Endothelial cell of umbilical vein (primary cell): ENCODE data around the gene HOXC11. TPM values are rescaled to one million over a fixed set of nuclear protein-coding genes. Genes with fewer than 3 reads are reported as not detected.

Experiments used
- BruUV-seq: library from RNA; stranded (reverse); fragments of 400-500 nt; replicated peaks from 2 replicates; lab custom pipeline; 2021; lab: Mats Ljungman, UMichigan
- CTCF ChIA-PET: fragments of 300-600, 350-600 bp; sonication (Branson Sonifier 250); formaldehyde crosslinking; loops from one replicate; lab custom pipeline; 2021; ENCODE audit warnings: antibody characterized with exemption, inconsistent platforms; lab: Charles Lee
- POLR2A ChIA-PET: fragments of 300-600, 350-600 bp; sonication (Branson Sonifier 250); formaldehyde crosslinking; loops from one replicate; lab custom pipeline; 2021; ENCODE audit warnings: antibody characterized with exemption, inconsistent platforms; lab: Charles Lee
- DNase-seq: peaks from one replicate; pipeline ENCODE4 v3.0.0-alpha.2; 2011; ENCODE audit warnings: low read depth, low spot score
- FAIRE-seq: peaks from 2 replicates; lab custom pipeline; 2011; peaks lifted over from hg19 to GRCh38; lab: Jason Lieb, UNC
- H2AFZ ChIP-seq: 2 replicates; pipeline ENCODE4 v1.6.0; 2012; ENCODE audit warnings: low read depth, low read length, control low read depth, inconsistent platforms
- H3K27ac ChIP-seq: 2 replicates; pipeline ENCODE4 v1.5.1; 2011; ENCODE audit warnings: low read depth, mild to moderate bottlenecking, control low read depth, low read length, moderate library complexity; ENCODE audit not compliant: insufficient read depth
- H3K27me3 ChIP-seq, 2 experiments: 2 replicates each; pipeline versions ENCODE4 v1.6.0 to v1.6.1; 2011; ENCODE audit warnings: low read length in 2 of 2, mixed read lengths in 1 of 2; ENCODE audit not compliant: control insufficient read depth in 2 of 2, insufficient read depth in 2 of 2
- H3K36me3 ChIP-seq, 2 experiments: 2 replicates in 1 of 2; 3 replicates in 1 of 2; pipeline ENCODE4 v1.5.1; 2011; ENCODE audit warnings: low read length in 2 of 2, mild to moderate bottlenecking in 1 of 2, moderate library complexity in 1 of 2; ENCODE audit not compliant: control insufficient read depth in 2 of 2, insufficient read depth in 2 of 2; ENCODE audit errors: extremely low read depth in 1 of 2
- H3K4me1 ChIP-seq: 3 replicates; pipeline ENCODE4 v1.5.1; 2011; ENCODE audit warnings: mild to moderate bottlenecking, low read length; ENCODE audit not compliant: control insufficient read depth, insufficient read depth; ENCODE audit errors: extremely low read depth
- H3K4me2 ChIP-seq: 2 replicates; pipeline ENCODE4 v1.6.1; 2011; ENCODE audit warnings: low read length, control low read depth, mixed read lengths; ENCODE audit not compliant: insufficient read depth
- H3K4me3 ChIP-seq, 3 experiments: fragments of 200-600 bp in 1 of 3; sonication (generic), shearing (Covaris generic) in 1 of 3; replicated peaks in 1 of 3; 2 replicates each; pipeline ENCODE4 v1.5.1; 2011 to 2016; ENCODE audit warnings: control low read depth in 3 of 3, low read length in 3 of 3, mild to moderate bottlenecking in 2 of 3, inconsistent platforms in 1 of 3, low read depth in 1 of 3, moderate library complexity in 1 of 3; ENCODE audit not compliant: insufficient read depth in 1 of 3
- H3K79me2 ChIP-seq: 2 replicates; pipeline ENCODE4 v1.6.0; 2012; ENCODE audit warnings: low read length, inconsistent platforms; ENCODE audit not compliant: control insufficient read depth, insufficient read depth
- H3K9ac ChIP-seq: replicated peaks from 2 replicates; pipeline ENCODE3; 2011; ENCODE audit warnings: low read length, control low read depth; ENCODE audit not compliant: insufficient read depth; ENCODE audit errors: extremely low read depth
- H3K9me1 ChIP-seq: replicated peaks from 3 replicates; pipeline ENCODE4 v1.6.0; 2011; ENCODE audit warnings: mild to moderate bottlenecking, low read length; ENCODE audit not compliant: control insufficient read depth, insufficient read depth; ENCODE audit errors: extremely low read depth
- H3K9me3 ChIP-seq: replicated peaks from 2 replicates; pipeline ENCODE4 v1.5.1; 2012; ENCODE audit warnings: low read length, inconsistent platforms; ENCODE audit not compliant: control insufficient read depth, insufficient read depth
- H4K20me1 ChIP-seq: replicated peaks from 2 replicates; pipeline ENCODE3; 2011; ENCODE audit warnings: mild to moderate bottlenecking, low read length; ENCODE audit not compliant: control insufficient read depth, insufficient read depth; ENCODE audit errors: extremely low read depth
- EZH2 ChIP-seq: IDR thresholded peaks from 2 replicates; pipeline ENCODE4 v1.6.1; 2012; ENCODE audit warnings: borderline replicate concordance, low read depth, mild to moderate bottlenecking, moderate library complexity, low read length, inconsistent platforms; ENCODE audit not compliant: severe bottlenecking
- FOS ChIP-seq: IDR thresholded peaks from 2 replicates; pipeline ENCODE4 v1.6.1; 2011; ENCODE audit warnings: mild to moderate bottlenecking, low read length, moderate library complexity, borderline replicate concordance; ENCODE audit not compliant: insufficient read depth
- GATA2 ChIP-seq: IDR thresholded peaks from 2 replicates; pipeline ENCODE4 v1.7.0; 2011; ENCODE audit warnings: low read depth, mild to moderate bottlenecking, moderate library complexity, mixed read lengths, low read length; ENCODE audit not compliant: insufficient read length, insufficient read depth
- JUN ChIP-seq: IDR thresholded peaks from 2 replicates; pipeline ENCODE4 v1.6.1; 2011; ENCODE audit warnings: borderline replicate concordance, low read depth; ENCODE audit not compliant: insufficient read length, insufficient read depth
- MAX ChIP-seq: IDR thresholded peaks from 2 replicates; pipeline ENCODE4 v1.6.1; 2011; ENCODE audit not compliant: insufficient read depth, insufficient read length
- MYC ChIP-seq: IDR thresholded peaks from one replicate; pipeline ENCODE4 v1.6.1; 2011; ENCODE audit warnings: mild to moderate bottlenecking, low read depth, low read length
- POLR2A ChIP-seq: IDR thresholded peaks from 2 replicates; pipeline ENCODE4 v1.6.1; 2012; ENCODE audit warnings: low read depth, mild to moderate bottlenecking, control low read depth, low read length
- POLR2AphosphoS5 ChIP-seq: IDR thresholded peaks from 2 replicates; pipeline ENCODE4 v1.6.1; 2012; ENCODE audit warnings: low read depth, mild to moderate bottlenecking, control low read depth, low read length, moderate library complexity; ENCODE audit not compliant: insufficient read depth
- dilution Hi-C: fragments of 300-500 bp; cut with MboI; formaldehyde crosslinking; loops from one replicate; pipeline ENCODE4 v1.15.0; 2019; ENCODE audit warnings: low sequenced_read_pairs; ENCODE audit not compliant: extremely low pct_ligation_motif_present
- intact Hi-C: fragments of 100-400 bp; cut with micrococcal nuclease; formaldehyde crosslinking; loops from one replicate; pipeline ENCODE4 v1.10.0; 2022
- polyA plus RNA-seq, 4 experiments: library from polyadenylated mRNA; depleted of rRNA in 3 of 4; stranded (reverse) in 3 of 4; unstranded in 1 of 4; fragments of >200 nt; gene quantifications; 2 replicates each; pipeline versions ENCODE4 v1.2.1 to v1.2.3, GENCODE V29; 2011 to 2012; ENCODE audit warnings: missing spikeins in 1 of 4
- total RNA-seq: library from RNA; stranded (reverse); gene quantifications from 2 replicates; pipeline ENCODE4 v1.2.3, GENCODE V29; 2021
- TF ChIP-seq, protein P1 (sequence below), 2 donors: IDR thresholded peaks; 1 replicate in 1 of 2; 2 replicates in 1 of 2; pipeline ENCODE4 v1.5.1; 2011; ENCODE audit warnings: low read length in 2 of 2, mild to moderate bottlenecking in 2 of 2, moderate library complexity in 2 of 2, control low read depth in 1 of 2, inconsistent platforms in 1 of 2, low read depth in 1 of 2; ENCODE audit not compliant: insufficient read depth in 1 of 2; ENCODE audit errors: extremely low read depth in 1 of 2

Gene HOXC11
- total and polyA plus RNA-seq, 2 donors (not counting 3 experiments of a cell fraction or from before 2014, with no cell fraction given), result not detected

DNA sequence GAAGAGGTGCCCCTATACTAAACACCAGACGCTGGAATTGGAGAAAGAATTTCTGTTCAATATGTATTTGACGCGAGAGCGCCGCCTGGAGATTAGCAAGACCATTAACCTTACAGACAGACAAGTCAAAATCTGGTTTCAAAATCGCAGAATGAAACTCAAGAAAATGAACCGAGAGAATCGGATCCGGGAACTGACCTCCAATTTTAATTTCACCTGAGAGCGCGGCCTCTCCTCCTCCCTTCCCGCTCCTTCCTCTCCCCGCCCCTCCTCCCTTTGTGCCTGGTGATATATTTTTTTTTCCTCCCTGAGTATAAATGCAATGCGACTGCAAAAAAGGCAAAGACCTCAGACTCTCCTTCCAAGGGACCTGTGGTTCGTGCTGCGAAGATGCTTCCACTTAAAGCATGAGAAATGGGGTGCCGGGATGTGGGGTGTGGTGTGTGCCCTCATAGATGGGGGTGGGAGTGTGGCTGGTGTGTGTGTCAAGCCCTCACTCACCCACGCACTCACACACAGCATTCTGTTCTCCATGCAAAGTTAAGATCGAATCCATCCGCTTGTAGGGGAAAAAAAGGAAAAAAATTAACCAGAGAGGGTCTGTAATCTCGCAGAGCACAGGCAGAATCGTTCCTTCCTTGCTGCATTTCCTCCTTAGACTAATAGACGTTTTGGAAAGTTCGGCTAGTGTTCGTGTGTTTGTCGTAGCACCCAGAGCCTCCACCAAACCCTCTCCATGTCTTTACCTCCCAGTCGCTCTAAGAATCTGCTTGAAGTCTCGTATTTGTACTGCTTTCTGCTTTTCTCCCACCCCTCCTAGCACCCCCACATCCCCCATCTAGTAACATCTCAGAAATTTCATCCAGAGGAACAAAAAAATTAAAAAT, 16.5 kb downstream of the HOXC11 start:
- Histone ChIP-seq H3K9me1 (no peaks in the 10 kb centered on the region), H2AFZ (no peak overlapping the region), H4K20me1 (no peaks in the 10 kb centered on the region), H3K79me2 (no peaks in the 10 kb centered on the region), H3K36me3 (no peaks in the 10 kb centered on the region), H3K4me3 (no peak overlapping the region), H3K27me3 (peaks cover 90 to 93% of the 10 kb centered on the region in 2 experiments), H3K4me1 (no peaks in the 10 kb centered on the region), H3K27ac (no peak overlapping the region), H3K9ac (no peak overlapping the region), H3K9me3 (no peaks in the 10 kb centered on the region), H3K4me2 (no peak overlapping the region)
- ChIA-PET CTCF (interaction anchor here (1.0 to 4.3 kb wide), 9 partner anchors 11 to 221 kb away, joined by 3 to 24 read pairs (median 6); partner anchors contain the start of gene HOXC9), POLR2A (no interaction called here)
- intact Hi-C loops, result loop anchor here (2.0 to 5.0 kb wide), 2 partner anchors 199 to 287 kb away; no protein-coding TSS in a partner anchor
- dilution Hi-C loops, result no loop called here
- FAIRE-seq (peak; percentile 63), DNase-seq (peak; percentile 16)
- no TSS peak for BruUV-seq
- TF ChIP-seq FOS, result no peak
- TF ChIP-seq POLR2A, result no peak
- TF ChIP-seq EZH2, result peak; percentile 67
- TF ChIP-seq GATA2, result no peak
- TF ChIP-seq, protein P1, sequence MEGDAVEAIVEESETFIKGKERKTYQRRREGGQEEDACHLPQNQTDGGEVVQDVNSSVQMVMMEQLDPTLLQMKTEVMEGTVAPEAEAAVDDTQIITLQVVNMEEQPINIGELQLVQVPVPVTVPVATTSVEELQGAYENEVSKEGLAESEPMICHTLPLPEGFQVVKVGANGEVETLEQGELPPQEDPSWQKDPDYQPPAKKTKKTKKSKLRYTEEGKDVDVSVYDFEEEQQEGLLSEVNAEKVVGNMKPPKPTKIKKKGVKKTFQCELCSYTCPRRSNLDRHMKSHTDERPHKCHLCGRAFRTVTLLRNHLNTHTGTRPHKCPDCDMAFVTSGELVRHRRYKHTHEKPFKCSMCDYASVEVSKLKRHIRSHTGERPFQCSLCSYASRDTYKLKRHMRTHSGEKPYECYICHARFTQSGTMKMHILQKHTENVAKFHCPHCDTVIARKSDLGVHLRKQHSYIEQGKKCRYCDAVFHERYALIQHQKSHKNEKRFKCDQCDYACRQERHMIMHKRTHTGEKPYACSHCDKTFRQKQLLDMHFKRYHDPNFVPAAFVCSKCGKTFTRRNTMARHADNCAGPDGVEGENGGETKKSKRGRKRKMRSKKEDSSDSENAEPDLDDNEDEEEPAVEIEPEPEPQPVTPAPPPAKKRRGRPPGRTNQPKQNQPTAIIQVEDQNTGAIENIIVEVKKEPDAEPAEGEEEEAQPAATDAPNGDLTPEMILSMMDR (IDR thresholded peaks at IDR 0.05; ENCODE audit: extremely low read depth in 1 of 2, insufficient read depth in 1 of 2, low read depth in 1 of 2, low read length in 2 of 2), result peak; percentile 31 to 40
- no peak for TF ChIP-seq MYC
- no peak for TF ChIP-seq POLR2AphosphoS5
- no peak for TF ChIP-seq MAX
- no peak for TF ChIP-seq JUN
